Muscle of arm (tissue), 12 donors: Measurements from ENCODE around the gene MMP28. TPM values are rescaled to one million over a fixed set of nuclear protein-coding genes. Genes with fewer than 3 reads are reported as not detected.

ENCODE experiments used
- DNase-seq: peaks from one replicate; pipeline ENCODE4 v3.0.0-alpha.2; 2013
- polyA plus RNA-seq, 12 donors: library from polyadenylated mRNA; unstranded; fragments of 120-200 nt; gene quantifications; one replicate each; pipeline ENCODE4 v1.2.1, GENCODE V29; 2013; ENCODE audit not compliant: insufficient read length in 12 of 12

MMP28 gene
- polyA plus RNA-seq, 12 donors: 2.2 to 14.3 (median 3.7) TPM; not detected in 1

- no peak for DNase-seq
These were observed 68.4 kb downstream of the MMP28 start for GRCh38 chr17:35726953-35727460.

GRCh38 chr17:35726127-35726952, 69.1 kb downstream of the MMP28 start:
- DNase-seq: no peak

- no peak for DNase-seq
These were observed 69.7 kb downstream of the MMP28 start for GRCh38 chr17:35725802-35726126.

DNA sequence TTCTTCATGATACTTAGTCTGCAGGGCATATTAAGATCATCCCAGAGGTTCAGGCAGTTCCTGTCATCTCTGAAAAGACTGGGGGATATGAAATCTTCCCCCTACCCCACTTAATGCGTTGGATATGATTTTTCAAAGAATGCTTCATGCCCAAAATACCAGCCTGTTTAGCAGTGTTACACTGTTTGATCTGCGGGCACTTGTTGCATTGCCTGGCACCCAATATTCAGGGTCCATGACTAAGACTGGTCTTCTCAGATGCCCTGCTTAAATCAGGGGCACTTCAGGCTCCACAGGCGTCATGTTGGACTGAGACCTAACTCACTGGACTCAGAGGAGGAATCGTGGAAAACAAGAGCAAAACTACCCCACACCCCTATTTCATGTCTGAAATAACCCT, 70.4 kb downstream of the MMP28 start:
- DNase-seq: no peak

DNA sequence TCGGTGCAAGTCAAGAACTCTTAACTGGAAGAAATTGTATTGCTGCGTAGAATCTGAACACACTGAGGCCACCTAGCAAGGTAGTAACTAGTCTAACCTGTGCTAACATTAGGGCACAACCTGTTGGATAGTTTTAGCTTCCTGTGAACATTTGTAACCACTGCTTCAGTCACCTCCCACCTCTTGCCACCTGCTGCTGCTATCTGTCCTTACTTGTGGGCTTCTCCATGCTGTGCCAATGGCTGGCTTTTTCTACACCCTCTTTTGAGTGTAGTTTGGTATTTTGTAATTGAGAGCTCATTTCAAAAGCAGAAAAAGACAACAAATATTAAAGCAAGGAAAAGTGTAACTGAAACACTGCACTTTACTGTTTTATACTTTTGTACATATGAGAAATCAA, 71.7 kb downstream of the MMP28 start:
- DNase-seq: no peak

DNA sequence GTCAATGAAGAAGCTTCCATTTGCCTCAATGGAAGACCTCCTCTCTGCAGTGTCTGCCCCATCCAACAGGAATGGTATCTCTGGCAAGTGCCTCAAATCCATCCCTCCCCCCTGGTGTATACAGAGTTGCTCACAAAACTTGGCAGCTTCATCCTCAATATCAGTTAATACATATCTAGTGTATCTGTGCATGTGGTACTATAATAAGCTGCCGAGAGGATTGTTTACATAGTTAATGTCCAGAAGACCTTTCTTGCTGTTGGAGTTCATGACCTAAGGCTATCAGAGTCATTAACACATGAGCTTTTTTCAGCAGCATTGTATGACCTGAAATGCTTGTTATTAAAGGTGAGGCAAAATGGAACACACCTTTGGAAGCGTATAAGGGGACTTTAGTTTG, 78.0 kb downstream of the MMP28 start:
- DNase-seq: no peak

GRCh38 chr17:35716897-35717465, 78.5 kb downstream of the MMP28 start:
- DNase-seq: no peak

DNA sequence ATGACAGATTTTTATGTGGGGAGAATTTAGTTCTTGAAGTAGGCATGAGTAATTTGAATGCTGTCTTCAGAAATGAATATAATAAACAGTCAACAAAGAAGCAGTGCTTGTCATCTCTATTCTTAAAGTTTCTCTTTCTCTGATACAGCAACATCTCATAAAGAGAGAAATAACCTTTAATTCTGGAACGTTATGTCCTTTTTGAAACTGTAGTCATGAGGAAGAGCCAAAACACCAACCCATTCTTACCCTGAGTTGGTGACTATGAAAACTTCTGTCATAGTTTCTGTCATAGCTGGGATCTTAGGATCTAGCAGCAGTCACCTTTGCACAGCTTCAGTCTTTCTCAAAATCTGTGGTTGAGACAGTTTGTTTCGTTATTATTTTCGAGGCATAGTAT, 79.3 kb downstream of the MMP28 start:
- DNase-seq: no peak

Other genes starting within 250 kb of the MMP28 start
- under 1 TPM in 10 of 12 donors, not detected in 2; 0.08 to 0.80 (median 0.24) TPM for gene SLFN14, start 234.8 kb downstream of the MMP28 start, polyA plus RNA-seq
- gene PEX12, start 217.1 kb downstream of the MMP28 start, polyA plus RNA-seq: 10 to 100 TPM in 1 of 12 donors, 1 to 10 TPM in 10, not detected in 1; 5.2 to 10.4 (median 8.0) TPM
- gene AP2B1, start 208.3 kb downstream of the MMP28 start, polyA plus RNA-seq: 10 to 100 TPM in 11 of 12 donors, not detected in 1; 75.5 to 97.8 (median 81.7) TPM
- 1 to 10 TPM in 11 of 12 donors, not detected in 1; 1.4 to 4.3 (median 2.4) TPM for gene RASL10B, start 64.0 kb downstream of the MMP28 start, polyA plus RNA-seq
- under 1 TPM in 1 of 12 donors, not detected in 11; 0.07 TPM for gene GAS2L2, start 42.4 kb downstream of the MMP28 start, polyA plus RNA-seq
- under 1 TPM in 1 of 12 donors, not detected in 11; 0.16 TPM for gene C17orf50, start 34.8 kb downstream of the MMP28 start, polyA plus RNA-seq
- gene TAF15, start 13.8 kb upstream of the MMP28 start, polyA plus RNA-seq: 100 to 1,000 TPM in 10 of 12 donors, 10 to 100 TPM in 1, not detected in 1; 96.4 to 211 (median 120) TPM
- gene HEATR9, start 73.2 kb upstream of the MMP28 start, polyA plus RNA-seq: under 1 TPM in 5 of 12 donors, not detected in 7; 0.11 to 0.21 (median 0.15) TPM
- gene CCL5, start 84.7 kb upstream of the MMP28 start, polyA plus RNA-seq: 1 to 10 TPM in 8 of 12 donors, under 1 TPM in 2, not detected in 2; 0.63 to 4.0 (median 1.1) TPM
- gene RDM1, start 135.1 kb upstream of the MMP28 start, polyA plus RNA-seq: 1 to 10 TPM in 1 of 12 donors, under 1 TPM in 9, not detected in 2; 0.43 to 1.4 (median 0.65) TPM
- gene LYZL6, start 148.1 kb upstream of the MMP28 start, polyA plus RNA-seq: not detected
- under 1 TPM in 8 of 12 donors, not detected in 4; 0.13 to 0.54 (median 0.31) TPM for gene CCL16, start 185.9 kb upstream of the MMP28 start, polyA plus RNA-seq
- gene CCL14, start 191.1 kb upstream of the MMP28 start, polyA plus RNA-seq: 10 to 100 TPM in 10 of 12 donors, not detected in 2; 18.8 to 62.1 (median 35.3) TPM
- under 1 TPM in 1 of 12 donors, not detected in 11; 0.43 TPM for gene CCL15, start 205.9 kb upstream of the MMP28 start, polyA plus RNA-seq
- gene CCL23, start 222.3 kb upstream of the MMP28 start, polyA plus RNA-seq: under 1 TPM in 2 of 12 donors, not detected in 10; 0.33 TPM